NCI-H524 treated with DMSO at 0.1 percent for 48 hours (cell line): ENCODE results near the gene AMPH.

ENCODE experiments used
- DNase-seq: peaks from one replicate; lab custom pipeline; 2025; lab: John Stamatoyannopoulos, UW

The AMPH gene

DNA sequence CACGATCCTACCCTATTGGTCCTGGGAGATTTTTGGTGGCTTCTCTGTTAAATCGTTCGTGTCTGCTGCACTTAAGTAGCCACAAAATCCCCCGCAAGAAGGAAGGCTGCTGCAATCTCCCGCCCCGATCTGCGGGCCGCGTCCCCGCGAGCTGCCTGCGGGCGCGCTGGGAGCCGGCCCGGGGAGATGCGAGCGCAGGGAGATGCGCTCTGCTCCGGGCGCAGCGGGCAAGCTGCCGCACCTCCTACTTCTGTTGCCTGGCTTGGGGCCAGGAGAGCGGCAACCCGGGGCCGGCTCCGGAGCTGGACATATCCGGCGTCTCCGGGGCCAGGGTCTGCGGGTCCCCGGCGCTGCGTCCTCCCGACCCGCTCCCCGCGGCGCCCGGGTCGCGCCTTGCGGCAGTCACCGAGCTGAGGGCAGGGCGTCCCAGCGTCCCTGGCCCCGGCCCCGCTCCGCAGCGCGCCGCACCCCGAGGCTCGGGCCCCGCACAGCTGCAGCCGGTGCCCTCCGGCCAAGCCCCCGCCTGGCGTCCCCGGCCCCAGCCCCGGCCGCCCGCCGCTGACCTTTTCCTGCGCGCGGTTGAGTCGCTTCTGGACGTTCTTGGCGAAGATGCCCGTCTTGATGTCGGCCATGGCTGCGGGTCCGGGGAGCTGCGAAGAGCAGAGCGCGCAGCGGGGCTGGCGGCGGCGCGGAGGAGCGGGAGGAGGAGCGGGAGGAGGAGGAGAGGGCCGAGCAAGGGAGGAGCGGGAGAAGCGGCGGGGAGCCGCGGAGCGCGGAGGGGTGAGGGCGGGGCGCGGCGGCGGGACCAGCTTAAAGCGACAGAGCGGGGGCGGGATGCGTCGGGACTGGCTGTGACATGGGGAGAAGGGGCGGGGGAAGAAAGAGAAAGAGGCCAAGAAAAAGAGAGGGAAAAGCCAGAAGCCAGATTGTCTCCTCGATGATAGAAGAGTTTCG lies at the start of gene AMPH:
Gene AMPH, minus strand, starts transcription at position 654 of the 954 bp plus-strand sequence. Its CDS starts 22 bp downstream, at position 632.
- DNase-seq, result peak; percentile 14

DNA sequence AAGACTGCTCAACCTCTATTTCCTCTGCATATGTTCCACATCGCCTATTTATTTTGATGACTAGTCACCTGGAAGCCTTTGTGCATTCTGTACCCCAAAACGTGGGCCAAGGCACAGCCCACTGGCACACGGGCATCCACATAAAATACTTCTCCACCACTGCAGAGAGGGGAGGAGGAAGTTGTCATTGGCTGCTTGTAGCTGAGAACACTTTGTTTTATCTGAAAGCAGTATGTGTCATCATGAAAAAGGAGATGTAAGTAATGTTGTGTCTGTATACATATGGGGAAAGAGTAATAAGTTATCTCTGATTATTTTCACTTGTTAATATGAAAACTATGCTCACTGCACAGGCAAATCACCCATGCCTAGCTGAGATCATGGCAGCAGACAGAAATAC lies 48.2 kb upstream of the AMPH start:
- no peak for DNase-seq

DNA sequence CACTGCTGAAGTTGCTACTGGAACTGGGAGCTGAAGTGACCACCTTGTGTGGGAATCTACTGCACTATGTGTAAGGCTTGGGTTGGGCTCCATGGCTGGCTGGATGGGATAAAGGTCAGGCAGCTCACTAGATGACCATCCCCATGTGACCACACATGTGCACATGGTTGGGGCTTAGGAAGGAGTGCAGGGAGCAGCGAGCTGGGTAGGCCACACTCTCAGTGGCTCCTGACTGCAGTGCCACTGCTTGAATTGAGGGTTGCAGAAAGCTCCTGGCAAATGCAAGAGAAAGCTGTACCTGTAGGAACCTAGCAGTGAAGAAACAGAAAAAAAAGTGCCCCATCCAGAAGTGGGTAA lies 47.5 kb upstream of the AMPH start:
- no peak for DNase-seq

DNA sequence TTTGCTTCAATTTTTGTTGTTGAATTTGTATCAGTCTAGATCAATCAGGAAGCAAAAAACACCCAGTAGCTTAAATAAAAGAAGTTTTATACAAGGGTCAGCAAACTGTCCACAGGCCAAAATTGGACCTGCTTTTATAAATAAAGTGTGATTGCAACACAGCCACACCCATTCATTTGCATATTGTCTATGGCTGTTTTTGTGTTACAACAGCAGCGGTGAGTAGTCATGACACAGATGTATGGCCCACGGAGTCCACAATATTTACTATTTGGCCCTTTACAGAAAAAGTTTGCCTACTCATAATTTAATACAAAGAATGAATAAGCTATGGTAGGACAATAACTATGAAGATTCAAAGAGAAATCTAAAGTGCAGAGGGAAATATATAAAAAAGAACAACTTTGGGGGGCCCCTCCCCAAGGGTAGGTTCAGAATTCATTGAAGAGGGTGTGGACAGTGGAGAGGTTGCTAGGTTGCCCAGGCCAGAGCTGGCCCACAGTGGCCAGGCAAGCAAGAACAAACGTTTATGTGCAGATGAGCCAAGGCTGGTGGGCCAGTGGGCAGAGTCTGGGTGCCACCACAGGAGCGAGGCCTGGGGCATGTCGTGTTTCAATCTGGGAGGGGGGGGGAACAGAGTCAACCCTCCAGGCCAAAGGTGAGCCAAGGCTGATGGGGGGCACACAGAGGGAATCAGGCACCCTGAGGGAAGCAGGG lies 47.0 kb upstream of the AMPH start:
- no peak for DNase-seq

DNA sequence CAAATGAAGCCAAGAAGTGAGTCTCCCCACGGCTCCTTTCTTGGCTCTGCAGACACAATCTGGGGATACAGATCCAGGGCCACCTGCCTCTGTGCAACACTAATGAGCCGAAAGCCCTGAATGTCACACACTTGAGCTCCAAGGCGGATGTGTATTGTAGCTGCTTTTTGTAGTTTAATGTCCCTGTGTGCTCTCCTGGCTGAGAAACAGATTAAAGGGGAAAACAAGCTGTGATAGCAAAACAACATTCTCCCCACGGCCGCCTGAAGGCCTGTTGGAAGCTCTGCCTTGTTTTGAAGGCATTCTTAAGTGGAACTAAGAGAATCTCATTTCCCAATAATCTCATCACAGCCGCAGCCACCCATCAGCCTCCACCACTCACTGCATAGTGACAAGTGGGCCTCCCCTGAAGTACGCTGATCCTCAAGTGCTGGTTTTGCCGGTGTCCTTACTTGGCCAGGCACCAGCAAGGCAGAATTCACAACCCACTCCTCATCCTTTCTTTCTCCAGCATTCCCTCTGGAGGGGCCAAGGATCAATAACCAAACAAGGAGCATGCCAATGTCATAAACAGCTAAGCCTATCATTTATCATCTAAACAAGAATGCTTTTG lies 44.4 kb upstream of the AMPH start:
- DNase-seq, result no peak

DNA sequence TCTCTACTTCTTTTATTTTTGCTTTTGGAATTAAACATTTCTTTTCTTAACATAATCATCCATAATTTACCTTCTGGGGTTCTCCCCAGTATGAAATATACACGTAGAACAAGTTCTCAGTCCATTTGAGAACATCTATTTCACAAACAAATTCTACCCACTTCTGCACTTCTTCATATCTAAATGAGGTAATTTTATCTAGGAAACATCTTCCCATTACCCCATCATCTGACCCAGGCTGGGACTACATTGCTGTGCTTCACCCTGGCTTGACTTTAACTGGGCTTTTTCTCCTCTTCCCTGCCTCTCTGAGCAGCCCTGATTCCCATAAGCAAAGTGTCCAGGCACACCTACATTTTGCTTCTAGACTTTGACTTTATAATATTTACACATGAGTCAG lies 43.3 kb upstream of the AMPH start:
- DNase-seq, result no peak

DNA sequence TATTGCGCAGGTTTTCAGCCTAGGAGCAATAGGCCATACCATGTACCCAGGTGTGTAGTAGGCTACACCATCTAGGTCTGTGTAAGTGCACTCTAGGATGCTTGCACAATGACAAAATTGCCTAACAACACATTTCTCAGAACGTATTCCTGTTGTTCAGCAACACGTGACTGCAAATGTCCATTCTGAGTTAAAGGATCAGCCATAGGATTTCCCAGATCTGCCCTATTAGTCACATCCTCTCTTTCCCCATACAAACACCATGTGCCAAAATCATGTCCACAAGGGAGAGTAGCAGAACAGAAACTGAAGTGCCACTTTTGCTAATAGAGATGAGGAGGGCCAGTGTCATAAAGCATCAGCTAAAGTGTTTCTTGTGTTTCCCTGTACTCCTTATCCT lies 42.6 kb upstream of the AMPH start:
- no peak for DNase-seq

DNA sequence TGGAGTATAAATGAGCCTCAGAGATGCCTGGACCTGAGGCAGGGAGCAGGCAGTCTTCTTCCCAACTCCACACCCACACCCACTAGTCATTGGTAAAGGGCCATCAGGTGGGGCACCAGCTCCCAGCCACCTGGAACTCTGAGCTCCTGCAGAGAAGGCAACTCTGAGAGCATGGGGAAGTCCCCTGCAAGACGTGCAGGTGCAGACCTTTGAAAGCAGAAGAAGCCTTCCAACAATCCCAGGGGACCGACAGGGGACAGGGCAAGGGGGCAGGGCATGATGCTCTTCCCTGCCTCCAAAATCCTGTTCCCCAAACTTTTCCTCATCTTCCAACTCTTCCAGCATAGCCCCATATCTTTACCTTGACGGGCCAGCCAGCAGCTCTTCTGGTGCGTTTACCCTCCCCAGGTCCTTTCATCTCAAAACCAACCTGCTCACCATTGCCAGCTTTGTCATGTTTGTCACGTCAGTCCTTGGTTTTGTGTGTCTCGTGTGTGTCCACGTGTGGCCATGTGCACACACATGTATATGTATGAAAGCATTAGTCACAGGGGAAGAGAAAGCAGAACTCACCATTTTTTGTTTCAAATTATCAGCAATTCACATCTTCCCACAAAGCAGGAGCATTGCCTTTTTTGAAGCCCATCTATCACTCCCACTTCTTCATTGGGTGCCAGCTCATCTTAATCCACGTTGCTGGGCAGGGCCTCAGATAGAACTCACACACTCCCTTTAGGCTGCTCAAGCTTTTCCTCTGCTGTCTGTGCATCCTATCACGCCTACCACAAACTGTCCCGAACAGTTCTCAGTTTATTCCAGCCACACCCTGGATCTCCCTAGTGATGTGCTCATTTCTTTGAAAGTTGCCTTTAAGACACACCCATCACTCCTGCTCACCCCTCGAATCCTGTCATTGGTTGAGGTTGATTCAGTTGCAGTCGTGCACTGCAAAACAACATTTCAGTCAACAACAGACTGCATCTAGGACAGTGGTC lies 41.0 kb upstream of the AMPH start:
- no peak for DNase-seq

DNA sequence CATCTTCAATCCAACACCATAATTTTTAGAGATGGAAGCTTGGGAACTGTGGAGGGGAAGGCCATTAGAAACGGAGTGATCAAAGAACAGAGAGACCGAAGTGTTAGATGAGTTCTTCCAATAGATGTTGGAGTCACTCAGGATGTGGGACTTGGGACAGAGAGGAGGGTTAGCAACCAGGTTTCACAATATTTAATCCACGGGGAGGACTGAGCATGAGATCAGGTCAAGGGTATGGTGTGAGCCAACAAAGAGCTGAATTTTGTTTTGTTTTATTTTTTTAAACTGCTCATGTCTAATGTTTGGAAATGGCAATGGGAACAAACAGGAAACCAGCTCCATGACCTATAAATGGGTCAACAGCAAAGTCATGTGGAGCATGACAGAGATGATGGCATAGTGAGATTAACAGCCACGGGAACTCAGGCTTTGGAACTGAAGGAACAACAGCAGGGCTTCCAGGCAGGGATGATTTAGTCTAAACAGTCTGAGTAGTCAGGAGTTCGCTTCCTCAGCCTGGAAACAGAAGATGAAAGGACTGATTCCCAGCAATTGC lies 38.9 kb upstream of the AMPH start:
- DNase-seq, result no peak

DNA sequence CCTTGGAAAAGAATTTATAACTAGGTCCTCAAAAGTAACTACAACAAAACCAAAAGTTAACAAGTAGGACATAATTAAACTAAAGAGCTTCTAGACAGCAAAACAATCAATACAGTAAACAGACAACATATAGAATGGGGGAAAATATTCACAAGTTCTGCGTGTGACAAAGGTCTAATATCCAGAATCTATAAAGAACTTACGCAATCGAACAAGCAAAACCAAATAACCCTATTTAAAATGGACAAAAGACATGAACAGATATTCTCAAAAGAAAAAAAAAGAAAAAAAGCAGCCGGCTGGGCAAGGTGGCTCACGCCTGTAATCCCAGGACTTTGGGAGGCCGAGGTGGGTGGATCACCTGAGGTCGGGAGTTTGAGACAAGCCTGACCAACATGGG lies 33.8 kb upstream of the AMPH start:
- DNase-seq, result no peak

DNA sequence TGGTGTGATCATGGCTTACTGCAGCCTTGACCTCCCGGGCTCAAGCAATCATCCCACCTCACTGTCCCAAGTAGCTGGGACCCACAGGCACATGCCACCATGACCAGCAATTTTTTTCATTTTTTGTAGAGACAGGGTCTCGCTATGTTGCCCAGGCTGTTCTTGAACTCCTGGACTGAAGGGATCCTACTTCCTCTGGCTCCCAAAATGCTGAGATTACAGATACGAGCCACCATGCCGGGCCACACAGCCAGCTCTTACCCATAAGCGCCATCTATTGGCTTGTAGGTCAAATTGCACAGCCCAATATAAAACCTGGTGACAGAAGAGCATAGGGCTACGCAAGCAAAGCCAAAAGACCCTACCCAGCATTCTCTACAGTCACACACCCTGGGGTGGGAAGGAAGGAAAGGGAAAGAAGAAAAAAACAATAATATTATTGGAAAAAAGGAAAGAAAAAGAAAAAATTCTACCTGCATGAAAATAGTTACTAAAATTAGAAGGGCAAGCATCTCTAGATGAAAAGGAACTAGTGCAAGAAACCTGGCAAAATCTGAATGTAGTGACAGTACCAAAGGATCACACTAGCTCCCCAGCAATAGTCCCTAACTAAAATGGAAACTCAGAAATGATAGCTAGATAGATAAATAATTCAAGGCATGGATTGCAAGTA lies 29.4 kb upstream of the AMPH start:
- DNase-seq, result no peak

DNA sequence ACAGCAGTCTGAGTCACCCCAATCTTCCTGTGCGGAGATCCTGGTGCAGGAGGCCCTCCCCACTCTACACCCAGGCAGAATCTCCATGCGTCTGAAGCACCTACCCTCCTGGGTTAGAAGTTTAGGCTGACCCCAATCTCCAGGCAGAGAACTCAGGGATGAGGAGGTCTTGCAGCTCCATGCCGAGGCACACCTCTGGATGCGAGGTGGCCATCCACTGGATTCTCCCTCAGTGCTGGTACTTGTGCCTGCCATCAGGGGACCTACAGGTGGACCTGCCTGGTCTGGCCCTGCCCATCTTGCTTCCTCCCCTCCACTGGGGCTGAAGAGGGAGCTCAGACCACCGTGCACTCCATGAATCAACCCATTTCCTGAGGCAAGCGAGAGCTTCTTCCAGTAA lies 28.8 kb upstream of the AMPH start:
- DNase-seq, result no peak

DNA sequence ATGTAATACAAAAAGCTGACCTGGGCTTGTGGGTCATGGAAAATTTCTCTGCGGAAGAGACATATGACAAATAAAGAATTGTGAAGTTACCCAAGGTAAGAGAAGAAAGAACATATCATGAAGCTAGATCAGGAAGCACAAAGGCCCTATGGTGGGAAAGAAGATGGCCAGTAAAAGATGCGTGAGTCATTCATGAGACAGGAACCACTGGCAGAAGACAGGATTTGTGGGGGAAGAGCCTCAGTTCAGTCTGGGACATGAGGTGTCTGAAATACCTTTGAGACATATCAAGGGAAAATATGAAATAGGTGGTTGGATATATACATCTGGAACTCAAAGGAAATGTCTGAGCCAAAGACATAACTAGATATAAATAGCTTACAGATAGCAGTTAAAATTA lies 27.7 kb upstream of the AMPH start:
- no peak for DNase-seq

DNA sequence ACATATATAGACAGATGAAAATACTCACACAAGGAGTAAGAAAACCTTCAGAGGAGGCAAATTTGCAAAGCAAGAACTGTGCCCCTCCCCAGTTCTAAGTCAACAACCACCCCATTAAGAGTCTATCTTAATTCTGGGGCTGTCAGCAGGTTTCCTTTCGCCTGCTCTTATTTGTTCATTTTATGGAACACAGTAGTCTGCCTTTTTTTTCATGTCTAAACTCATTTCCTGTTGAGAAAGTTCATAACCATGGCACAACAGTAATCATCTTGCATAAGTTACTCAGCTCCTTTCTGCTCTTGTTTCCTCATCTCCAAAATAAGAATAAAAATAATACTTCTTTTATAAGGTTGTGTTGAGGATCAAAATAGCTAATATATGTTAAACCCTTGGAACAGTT lies 25.8 kb upstream of the AMPH start:
- DNase-seq, result no peak

DNA sequence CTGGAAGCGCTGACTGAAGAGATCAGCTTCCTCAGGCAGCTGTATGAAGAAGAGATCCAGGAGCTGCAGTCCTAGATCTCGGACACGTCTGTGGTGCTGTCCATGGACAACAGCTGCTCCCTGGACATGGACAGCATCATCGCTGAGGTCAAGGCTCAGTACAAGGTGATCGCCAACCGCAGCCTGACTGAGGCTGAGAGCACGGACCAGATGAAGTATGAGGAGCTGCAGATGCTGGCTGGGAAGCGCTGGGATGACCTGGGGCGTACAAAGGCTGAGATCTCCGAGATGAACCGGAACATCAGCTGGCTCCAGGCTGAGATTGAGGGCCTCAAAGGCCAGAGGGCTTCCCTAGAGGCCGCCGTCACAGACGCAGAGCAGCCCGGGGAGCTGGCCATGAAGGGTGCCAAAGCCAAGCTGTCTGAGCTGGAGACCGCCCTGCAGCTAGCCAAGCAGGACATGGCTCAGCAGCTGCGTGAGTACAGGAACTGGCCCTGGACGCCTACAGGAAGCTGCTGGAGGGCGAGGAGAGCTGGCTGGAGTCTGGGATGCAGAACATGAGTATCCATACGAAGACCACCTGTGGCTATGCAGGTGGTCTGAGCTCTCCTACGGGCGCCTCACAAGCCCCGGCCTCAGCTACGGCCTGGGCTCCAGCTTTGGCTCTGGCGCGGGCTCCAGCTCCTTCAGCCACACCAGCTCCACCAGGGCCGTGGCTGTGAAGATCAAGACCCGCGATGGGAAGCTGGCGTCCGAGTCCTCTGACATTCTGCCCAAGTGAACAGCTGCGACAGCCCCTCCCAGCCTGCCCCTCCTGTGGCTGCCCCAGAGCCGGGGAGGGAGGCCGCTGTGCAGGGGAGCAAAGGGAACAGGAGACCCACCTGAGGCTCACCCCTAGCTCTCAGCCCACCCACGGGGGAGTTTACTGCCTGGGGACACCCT lies 24.9 kb upstream of the AMPH start:
- no peak for DNase-seq

DNA sequence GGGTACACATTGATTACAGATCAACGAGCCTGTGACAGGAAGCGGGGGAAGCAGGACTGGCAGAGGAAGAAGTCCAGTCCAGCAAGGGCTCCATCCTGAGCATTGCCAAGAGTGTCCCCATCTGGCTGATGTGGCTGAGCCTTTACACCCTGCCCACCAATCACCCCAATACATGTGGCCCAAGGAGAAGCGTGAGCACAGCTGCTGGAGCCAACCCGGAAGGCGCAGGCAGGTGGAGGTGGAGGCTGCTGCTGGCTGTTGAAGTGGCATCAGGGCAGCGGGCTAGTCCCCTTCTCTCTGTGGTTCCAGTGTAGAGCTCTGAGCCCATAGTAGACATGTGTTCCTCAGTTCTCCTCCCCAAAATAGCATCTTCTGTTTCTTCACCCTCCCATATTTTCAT lies 6.8 kb upstream of the AMPH start:
- DNase-seq, result no peak

DNA sequence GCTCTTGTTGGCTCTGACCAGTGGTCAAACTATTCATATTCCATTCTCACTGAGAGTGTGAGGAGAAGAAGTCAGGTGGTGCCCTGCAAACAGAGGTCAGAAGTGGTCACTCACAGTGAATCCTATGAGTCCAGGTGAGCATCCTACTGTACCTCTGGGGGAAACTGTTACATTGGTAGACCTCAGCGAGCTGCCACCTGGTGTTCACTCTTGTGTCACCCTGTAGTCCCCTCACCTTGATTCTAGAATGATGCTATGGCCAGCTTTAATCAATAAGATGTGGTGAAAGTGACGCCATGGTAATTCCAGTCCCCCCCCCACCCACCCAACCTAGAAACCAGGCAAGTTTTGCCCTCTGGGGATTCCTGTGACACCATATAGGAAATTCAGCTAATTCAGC lies 1.2 kb upstream of the AMPH start:
- no peak for DNase-seq

DNA sequence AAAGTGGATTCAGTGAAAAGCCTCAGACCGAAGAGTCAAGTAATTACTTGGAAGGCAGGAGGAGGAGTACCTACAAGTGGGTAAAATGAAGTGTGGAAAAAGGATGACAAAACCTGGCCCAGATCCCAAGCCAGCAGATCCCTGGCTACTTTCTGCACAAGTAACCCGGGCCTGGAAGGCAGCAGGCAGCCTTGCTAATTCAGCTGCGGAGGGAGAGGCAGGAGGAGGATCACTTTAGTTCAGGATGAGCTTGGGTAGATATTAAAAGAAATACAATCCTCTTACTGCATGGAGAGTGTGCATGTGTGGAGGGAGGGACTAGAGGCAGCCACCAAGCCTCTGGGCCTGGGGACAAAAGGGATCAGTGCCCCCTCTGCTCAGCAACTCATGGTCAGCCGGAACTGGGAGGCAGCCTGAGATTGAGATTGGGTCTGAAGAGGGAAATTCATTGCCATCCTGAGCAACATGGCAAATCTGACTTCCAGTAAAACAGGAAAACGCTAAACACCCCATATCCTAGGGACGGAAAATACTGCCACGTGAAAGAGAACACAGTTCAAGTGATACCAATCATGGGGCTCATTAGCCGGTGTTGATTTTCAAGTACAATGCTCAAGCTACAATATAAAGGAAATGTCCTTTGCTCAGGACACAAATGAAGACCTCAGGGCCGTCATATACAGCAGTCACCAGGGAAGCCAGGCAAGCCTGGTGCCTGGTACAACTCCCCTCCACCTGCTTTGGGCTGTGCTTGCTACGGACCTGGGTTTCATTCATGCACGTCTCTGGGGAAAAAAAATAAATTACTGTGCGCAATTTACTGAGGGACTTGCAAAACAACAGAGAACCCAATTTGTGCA lies 1.3 kb downstream of the AMPH start:
- no peak for DNase-seq
